GM18498 (cell line): Measurements from ENCODE around the gene FASTK.
A peak's percentile ranks its signal among the peaks of the same experiment; 100 is the strongest.

ENCODE experiments used
- ATAC-seq: cut with Tn5 transposase; IDR thresholded peaks from one replicate; pipeline ENCODE4 v1.9.1; 2021; ENCODE audit warnings: mild to moderate bottlenecking, moderate library complexity; ENCODE audit not compliant: unreplicated experiment

Gene FASTK

DNA sequence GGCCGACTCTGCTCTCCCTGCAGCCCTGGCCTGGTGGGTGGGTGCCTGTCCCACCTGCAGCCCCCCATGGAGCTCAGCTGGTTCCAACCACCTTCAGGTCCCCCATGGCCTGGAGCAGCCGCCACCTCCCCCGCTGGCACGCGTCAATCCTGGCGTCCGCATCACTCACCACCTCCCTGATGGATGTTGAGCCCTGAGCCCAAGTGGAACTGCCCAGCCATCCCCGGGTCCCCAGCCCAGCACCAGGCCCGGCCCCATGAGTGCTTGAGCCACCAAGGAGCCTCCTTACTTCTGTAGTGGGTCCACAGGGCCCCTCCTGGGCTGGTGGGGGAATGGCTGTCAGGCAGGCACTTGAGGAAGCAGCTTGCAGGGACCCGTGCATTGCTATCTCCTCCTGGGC lies 20.3 kb upstream of the FASTK start:
- ATAC-seq, result no peak

- ATAC-seq, result no peak
These were observed 19.0 kb upstream of the FASTK start for GRCh38 chr7:151099486-151100211.

DNA sequence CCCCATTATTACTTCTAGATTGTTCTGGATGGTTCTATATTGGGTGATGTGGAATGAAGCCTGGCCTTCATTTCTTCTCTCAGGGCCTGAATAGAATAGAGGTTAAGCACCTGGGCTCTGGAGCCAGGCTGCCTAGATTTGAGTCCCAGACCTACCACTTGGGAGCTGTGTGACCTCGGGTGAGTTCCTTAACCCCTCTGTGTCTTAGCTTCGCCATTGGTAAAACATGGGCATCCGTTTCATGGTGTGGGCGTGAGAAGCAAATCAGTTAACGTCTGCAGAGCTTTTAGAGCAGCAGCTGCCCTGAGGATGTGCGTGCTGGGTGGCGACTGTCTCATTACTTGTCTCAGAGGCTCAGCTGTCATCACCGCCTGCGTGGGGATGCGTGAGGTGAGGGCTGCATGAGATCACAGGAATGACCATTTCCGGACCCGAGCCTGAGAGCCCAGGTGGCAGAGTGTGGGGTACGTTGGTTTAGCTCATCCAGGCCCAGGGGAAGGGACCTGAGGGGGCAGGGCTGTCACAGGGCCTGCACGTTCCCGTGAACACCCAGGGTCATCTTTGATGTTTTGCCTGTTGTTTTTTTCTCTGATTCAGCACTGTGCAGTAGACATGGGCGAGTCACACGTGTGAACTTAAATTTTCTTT lies 15.3 kb upstream of the FASTK start:
- no peak for ATAC-seq

DNA sequence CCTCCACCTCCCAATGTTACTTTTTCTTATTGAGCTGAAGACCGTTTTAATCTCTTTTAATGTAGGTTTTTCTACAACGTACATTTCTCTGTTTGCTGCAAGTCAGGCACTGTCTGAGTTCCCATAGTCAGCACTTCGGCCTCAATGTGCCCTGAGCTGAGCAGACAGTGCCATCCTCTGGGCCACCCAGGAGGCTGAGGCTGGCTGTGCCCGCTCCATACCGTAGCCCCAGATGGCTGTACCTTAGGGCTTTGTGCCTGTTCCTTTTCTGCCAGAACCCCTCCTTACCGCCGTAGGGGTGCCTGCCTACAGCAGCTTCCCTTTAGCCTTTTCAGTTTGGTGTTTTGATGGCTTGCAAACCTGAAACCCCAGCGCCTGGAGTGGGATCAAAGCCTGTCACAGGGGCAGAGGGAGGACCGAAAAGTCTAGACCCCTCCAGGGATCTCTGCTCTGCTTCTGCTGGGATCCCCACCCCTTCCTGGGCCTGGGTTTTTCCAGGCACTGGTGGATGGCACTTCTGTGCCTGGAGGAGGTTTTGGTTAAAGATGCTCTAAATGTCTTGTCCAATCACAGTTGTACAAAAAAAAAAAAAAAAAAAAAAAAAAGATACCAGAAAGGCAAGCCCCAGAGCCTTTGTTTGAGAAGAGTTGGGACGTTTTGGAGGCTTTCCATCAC lies 14.7 kb upstream of the FASTK start:
- no peak for ATAC-seq

DNA sequence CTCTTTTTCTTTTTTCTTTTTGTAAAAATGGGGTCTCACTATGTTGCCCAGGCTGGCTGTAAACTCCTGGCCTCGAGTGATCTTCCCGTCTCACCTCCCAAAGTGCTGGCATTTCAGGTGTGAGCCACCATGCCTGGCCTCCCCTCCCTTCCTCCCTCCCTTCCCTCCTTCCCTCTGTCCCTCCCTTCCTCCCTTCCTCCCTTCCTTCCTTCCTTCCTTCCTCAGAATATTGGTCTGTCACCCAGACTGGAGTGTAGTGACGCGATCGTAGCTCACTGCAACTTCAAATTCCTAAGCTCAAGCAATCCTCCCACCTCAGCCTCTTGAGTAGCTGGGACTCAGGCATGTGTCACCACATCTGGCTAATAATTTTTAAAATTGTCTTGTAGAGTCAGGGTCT lies 14.1 kb upstream of the FASTK start:
- ATAC-seq, result no peak

DNA sequence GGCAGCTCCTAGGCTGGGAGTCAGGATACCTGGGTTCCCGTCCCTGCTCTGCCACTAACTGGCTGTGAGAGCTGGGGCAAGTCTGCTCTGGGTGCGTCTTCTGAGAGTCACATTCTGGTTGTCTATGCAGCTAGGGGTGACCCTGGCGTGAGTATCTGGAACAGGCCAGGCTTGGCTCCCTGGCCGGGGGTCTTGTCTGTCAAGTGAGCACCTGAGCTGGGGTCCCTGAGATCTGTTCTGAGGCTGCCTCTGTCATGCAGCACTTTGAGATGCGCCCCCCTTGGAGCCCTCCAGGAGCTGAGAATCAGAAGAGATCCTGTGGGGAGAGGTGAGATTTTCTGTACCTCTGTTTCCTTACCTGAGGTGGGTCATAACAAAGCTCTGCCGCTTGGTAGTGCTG lies 13.1 kb upstream of the FASTK start:
- ATAC-seq, result no peak

DNA sequence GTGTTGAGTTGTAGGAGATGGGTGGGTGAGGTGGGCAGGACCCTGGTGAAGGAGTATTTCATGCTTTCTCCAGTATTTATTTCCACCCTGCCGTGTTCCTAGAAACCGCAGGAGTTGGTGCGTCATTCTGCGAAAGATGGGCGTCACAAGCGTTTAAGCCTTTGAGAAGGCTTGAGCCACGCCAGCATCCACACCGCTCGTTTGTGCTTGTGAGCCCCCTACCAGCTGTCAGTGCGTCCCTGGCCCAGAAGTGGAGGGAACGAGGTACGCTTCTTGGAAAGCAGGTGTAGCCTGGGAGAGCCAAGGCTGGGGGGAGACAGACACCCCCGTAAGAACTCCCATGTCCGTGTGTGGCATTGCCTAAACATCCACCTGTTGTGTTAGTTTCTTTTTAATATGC lies 11.4 kb upstream of the FASTK start:
- ATAC-seq, result no peak

DNA sequence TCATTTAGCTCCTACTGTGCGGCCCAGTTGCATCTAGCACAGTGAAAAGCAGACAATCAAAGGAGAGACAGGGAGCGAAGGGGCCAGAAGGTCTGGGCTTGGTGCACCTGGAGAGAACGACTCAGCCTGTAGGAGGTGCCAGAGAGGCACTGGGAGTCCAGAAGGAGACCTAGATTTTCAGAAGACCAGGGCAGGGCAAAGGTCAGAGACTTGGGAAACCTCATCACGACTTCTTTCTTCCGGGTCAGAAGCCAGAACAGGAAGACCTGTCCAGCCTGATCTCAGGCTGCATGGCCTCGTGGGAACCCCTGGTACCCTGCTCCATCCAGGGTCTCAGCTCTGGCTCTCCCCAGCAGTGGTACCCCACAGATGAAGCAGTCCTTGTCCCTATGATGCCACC lies 10.8 kb upstream of the FASTK start:
- no peak for ATAC-seq

DNA sequence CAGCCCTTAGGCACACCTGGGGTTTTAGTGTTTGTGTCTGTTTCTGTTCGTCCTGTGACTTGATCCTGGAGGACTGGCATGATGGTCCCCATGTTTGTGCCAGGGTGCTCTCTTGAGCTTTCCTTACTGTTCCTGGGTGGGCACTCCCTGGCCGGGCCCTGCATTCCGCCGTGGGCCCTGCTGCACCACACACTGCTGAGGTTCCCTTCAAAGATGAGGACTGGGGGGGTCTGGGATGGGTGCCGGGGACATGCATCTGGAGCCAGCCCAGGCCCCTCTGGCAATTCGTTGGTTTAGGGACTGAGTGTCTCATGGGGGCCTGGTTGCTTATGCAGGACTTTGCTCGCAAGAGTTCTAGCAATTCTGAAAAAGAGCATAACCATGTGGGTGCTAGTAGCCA lies 10.4 kb upstream of the FASTK start:
- ATAC-seq, result no peak

DNA sequence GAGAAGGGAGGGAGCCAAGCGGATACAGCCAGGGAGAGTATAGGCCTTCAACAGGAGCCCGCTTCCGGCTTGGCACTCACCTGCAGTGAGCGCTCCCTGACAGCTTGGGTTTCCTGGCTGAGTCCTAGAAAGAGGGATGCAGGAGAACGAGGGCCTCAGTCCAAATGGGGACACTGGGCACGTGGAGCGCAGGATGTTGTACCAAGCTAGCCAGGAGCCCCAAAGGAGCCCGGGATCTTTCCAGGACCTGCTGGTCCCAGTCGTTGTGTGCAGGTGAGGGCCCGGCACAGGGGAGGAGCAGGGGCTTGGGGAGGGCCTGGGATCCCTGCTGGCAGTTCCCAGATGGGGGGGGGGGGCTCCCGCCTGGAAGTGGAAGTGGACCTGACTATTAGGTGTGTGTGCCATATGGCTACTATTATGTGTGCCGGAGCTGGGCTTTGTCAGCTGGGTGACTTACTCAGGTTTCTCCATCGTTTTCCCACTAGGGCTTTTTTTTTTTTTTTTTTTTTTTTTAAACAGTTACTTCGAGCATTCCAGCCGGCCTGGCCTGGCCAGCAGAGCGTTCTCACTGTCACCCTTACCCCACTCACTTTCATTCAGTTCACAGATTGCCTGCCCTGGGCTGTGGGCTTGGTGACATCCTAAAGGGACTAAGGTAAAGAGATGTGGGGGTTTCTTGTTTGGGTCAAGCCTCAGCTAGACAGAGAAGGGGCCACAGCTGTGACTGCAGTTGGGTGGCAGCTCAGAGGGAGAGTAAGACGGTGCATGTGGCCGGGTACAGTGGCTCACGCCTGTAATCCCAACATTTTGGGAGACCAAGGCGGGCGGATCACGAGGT lies 9.5 kb upstream of the FASTK start:
- ATAC-seq, result no peak

DNA sequence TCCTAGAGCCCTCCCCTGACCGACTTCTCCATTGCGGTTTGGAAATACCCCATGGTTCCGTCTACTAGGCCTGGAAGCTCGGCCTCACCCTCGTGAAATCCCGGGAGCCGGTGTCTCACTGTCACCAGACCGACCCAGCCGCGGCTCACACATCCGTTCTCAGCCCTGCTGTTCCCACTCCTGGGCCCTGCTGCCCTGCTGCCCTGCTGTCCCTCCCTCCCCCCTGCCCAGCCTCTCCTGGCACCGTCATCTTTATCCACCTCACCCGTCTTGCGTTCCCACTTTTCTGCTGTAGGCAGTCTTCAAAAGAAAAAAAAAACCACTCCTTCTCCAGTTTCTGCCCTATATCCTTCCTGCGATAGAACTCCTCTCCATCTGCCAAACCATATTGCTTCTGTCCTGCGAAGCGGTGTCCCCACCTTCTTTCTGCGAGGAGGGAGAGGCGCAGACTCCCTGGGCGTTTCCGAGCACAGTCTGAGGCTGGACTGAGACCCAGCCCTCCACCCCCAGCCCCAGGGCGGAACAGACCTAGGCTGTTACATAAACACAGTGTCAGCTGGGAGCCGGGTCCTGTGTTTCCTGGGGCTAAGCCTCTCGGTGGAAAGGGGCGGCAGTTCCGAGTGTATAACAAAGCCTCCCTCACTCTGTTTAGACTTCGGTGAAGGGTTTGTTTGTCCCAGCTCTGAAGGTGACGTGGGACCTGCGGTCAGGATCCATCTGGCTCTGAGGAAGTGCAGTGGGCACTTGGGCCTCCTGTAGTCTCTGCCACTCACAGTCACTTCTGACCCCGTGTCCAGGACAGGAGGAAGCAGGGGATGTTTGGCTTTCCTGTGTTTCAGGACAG lies 8.5 kb upstream of the FASTK start:
- no peak for ATAC-seq

DNA sequence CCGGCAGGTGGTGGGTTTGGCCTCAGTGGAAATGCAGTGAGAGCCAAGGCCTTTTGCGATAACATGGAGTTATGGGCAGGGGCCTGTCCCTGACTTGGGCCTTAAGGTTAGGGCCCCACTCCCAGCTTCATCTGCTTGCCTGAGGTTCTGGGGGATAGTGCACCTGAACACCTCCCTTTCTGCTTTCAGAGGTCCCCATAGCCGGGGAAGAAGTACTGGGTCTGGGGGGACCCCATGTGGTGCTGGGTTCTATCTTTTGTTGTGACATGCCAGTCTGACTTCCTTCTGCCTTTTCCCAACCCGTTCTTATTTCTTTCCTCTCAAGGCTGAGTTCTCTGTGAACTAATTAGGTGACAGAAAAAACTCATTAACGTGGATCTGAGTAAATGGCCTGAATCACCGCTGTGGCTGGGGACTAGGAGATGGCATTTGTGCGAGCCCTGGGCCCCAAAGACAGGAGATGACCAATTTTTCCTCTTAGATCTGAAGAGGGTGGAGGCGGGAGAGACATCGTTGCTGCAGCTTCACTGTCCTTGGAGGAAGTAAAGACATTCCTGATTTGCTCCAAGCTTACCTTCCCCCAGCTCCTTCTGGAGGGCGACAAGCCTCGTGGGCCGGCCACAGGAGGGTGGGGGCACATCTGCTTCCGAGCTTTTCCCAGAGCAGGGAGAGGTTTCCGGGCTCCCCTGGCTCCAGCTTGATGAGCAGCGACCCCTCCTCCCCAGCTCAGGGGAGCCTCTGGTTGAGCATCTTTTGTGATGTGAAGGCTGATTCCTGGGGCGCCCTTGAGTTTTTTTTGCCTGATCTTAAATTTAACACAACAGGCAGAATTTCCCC lies 7.6 kb upstream of the FASTK start:
- ATAC-seq, result no peak

DNA sequence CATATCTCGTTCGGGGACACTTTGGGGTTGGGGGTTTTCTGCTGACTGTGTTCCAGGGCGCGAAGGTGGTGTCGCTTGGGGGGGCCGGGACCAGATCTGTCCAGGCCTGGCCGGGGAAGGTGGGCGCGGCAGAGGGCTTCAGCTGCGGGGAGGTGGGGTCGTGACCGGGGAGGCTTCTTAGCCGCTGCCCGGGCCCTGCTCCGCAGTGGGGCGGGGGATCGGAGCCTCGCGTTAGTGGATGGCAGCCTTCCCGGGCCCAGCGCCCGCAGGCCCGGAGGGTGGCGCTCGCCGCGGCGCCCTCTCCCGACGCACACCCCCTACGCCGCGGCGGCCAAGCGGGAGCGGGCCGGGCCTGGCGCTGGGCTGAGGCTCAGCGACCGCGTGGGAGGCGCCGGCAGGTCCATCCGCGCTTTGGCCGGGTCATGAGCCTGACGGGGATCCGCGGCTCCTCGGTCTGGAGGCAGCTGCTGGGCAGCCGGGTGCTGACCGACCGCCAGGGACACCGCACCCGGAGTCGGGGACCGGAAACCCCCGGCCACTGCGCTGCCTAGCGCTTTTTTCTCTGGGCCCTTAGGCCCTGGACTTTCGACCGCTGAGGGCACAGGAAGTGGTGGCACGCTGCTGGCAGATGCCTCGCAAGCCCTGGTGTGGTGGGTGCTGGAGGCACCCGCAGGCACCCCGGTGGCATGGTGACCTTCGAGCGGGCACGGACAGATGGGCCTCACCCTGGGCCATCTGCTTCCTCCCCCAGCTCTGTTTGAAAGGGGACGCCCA lies 6.8 kb upstream of the FASTK start:
- ATAC-seq, result peak; percentile 26

DNA sequence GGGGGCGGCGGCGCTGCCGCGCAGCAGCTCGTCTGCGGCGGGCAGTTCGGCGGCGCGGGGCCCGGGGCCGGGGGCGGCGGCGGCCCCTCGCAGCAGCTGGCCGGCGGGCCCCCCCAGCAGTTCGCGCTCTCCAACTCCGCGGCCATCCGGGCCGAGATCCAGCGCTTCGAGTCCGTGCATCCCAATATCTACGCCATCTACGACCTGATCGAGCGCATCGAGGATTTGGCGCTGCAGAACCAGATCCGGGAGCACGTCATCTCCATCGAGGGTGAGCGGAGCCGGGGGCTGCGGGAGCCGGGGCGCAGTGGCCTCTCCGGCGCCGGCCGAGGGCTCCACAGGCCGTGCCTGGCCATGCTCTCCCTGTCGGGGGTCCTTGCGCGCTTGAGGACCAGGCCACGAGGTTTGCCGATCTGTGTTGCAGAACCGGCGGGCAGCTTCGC lies 6.2 kb upstream of the FASTK start:
- no peak for ATAC-seq

DNA sequence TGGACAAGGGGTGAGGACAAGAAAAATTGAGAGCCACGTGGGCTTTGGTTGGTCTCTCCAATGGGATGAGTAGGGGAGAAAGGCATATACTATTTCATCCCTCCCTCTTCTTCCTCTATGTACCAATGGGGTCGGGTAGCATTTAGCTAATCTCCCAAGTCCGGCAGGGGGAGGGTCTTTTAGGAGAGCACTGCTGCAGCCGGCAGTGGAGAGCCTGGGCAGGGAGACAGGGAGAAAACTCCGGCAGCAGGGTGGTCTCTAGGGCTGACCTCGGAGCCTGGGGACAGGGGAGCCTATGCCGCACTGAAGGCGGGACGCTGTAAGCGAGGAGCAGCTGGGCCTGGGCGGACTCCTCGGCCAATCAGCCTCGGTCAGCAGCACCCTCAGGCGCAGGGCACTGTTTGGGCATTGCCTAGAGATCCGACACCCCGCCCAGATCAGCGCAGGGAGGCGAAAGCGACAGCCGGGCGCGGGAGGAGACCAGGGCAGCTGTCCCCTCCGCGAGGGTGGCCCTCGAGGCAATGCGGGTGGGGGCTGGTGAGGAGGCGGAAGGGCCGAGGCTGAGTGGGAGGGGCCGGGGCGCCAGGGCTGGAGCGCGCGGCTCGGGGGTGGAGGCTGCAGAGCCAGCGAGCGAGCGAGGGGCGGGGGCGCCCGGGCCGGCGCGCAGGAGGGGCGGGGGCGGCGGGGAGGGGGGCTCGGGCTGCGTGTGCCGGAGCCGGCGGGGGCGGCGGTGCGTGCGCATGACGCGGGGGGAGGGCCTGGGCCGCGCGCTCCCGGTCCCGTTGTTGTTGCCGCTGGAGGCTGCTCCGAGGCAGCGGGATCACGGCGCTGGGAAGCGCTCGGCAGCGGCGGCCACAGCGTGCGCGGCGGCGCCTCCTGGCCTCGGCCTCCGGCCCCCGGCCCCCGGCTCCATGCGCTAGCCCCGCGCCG lies 5.3 kb upstream of the FASTK start, which contains the start of gene AGAP3:
Gene AGAP3, plus strand, starts transcription at position 785 of the 930 bp plus-strand sequence. CDS start 267 bp downstream, outside the sequence.
- ATAC-seq, result peak; percentile 56

- ATAC-seq, result no peak
These were observed 4.7 kb upstream of the FASTK start for GRCh38 chr7:151085329-151085690.

DNA sequence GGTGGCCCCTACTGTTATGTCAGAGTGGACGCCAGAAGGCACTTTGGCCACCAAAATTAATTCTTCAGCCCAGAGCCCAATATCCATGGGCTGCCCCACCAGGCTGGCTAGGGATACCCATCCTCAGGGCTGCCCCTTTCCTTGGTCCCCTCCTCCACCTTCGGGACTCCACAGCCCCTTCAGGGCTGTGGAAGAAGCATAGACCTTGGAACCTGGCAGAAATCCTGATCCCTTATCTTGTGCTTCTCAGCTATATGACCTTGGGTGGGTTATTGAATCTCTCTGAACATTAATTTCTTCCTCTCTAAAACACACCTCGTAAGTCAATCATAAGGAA lies 3.2 kb upstream of the FASTK start:
- ATAC-seq, result no peak
